Regular cardiac myocyte (primary cell): ENCODE data around the gene LRRC8D. TPM values are rescaled to one million over a fixed set of nuclear protein-coding genes. Genes with fewer than 3 reads are reported as not detected.

Experiments
- total RNA-seq: library from RNA; depleted of rRNA; stranded (reverse); fragments of >200 nt; gene quantifications from 2 replicates; pipeline ENCODE4 v1.2.3, GENCODE V29; 2014

LRRC8D gene
- total RNA-seq = 21.9 and 24.5 TPM in 2 replicates

DNA sequence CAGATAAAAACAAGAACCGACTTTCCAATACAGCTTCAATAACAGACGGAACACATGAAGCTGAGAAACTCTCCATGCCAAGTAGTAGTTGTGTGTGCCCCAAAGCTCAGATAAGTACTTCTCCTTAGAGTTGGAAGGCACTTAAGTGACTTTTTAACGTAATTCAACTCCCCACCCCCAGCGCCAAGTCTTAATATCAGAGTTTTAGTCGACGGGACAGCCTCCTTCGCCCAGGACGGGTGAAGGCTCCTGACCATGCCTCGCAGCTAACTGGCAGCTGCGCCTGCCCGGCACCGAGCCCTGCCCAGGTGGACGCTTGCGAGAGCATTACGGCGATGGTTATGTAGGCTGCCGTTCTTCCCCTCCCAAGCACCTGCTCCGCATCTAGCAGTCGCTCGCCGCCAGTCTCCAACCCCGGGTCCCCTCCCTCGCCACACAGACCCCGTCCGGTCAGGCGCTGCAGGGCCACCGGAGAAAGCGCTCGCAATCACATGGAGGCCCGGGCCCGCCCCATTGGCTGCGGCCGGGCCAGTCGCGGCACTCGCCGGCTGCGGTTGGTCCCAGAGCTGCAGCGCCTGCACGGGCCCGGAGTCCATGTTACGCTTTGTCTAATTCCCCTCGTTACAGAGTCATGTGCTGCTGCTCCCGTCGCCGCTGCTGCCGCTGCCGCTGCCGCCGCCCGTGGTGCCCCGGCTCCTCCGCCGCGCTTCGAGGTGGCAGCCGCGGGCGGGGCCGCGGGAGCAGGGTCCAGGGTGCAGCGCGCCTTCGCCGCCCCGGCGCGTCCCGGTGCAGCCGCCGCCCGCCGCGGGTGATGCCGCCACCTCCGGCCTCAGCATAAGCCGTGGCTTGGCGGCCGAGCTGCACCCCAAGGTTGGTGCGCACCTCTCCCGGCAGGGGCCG is at the start of gene LRRC8D:
TSS of gene LRRC8D (plus strand) at position 611 of the 900 bp plus-strand sequence. CDS start 112,037 bp downstream, outside the sequence.

Other genes starting within 250 kb of the LRRC8D start
- gene LRRC8C, start 187.9 kb upstream of the LRRC8D start, total RNA-seq = 6.2 and 11.1 TPM in 2 replicates
- 4.8 and 8.4 TPM in 2 replicates for gene ZNF326, start 174.1 kb downstream of the LRRC8D start, total RNA-seq